Hepatocyte (in vitro differentiated cells): Measurements from ENCODE around the gene MLLT6. TPM values are rescaled to one million over a fixed set of nuclear protein-coding genes. Genes with fewer than 3 reads are reported as not detected.

Experiments used
- DNase-seq: peaks from one replicate; pipeline ENCODE4 v3.0.0-alpha.2; 2016; ENCODE audit warnings: low spot score
- H2AFZ ChIP-seq: fragments of 200-600 bp; sonication (generic); 2 replicates; pipeline ENCODE4 v1.6.0; 2016; ENCODE audit warnings: antibody characterized with exemption, mild to moderate bottlenecking
- H3K27ac ChIP-seq: fragments of 200-600 bp; sonication (generic); 2 replicates; pipeline ENCODE4 v1.5.1; 2016; ENCODE audit warnings: mild to moderate bottlenecking
- H3K27me3 ChIP-seq: fragments of 200-600 bp; sonication (generic); 2 replicates; pipeline ENCODE4 v1.6.1; 2016
- H3K36me3 ChIP-seq: fragments of 200-600 bp; sonication (generic); replicated peaks from 2 replicates; pipeline ENCODE4 v1.5.1; 2016; ENCODE audit warnings: low read depth; ENCODE audit not compliant: insufficient read depth
- H3K4me1 ChIP-seq: fragments of 200-600 bp; sonication (generic); 2 replicates; pipeline ENCODE4 v1.5.1; 2016; ENCODE audit warnings: mild to moderate bottlenecking, moderate library complexity; ENCODE audit not compliant: insufficient read depth
- H3K4me2 ChIP-seq: fragments of 200-600 bp; sonication (generic); 2 replicates; pipeline ENCODE4 v1.6.0; 2016
- H3K4me3 ChIP-seq: fragments of 200-600 bp; sonication (generic); 2 replicates; pipeline ENCODE4 v1.5.1; 2016; ENCODE audit warnings: mild to moderate bottlenecking
- H3K79me2 ChIP-seq: fragments of 200-600 bp; sonication (generic); 2 replicates; pipeline ENCODE4 v1.6.0; 2017; ENCODE audit warnings: mild to moderate bottlenecking
- H3K9me2 ChIP-seq: fragments of 200-600 bp; sonication (generic); replicated peaks from 2 replicates; pipeline ENCODE4 v1.6.0; 2017; ENCODE audit warnings: mild to moderate bottlenecking; ENCODE audit not compliant: insufficient read depth
- H3K9me3 ChIP-seq: fragments of 200-600 bp; sonication (generic); 2 replicates; pipeline ENCODE4 v1.5.1; 2016; ENCODE audit warnings: low read depth, mild to moderate bottlenecking
- H4K20me1 ChIP-seq: fragments of 200-600 bp; sonication (generic); 2 replicates; pipeline ENCODE4 v1.6.0; 2016; ENCODE audit warnings: mild to moderate bottlenecking; ENCODE audit not compliant: insufficient read depth, poor library complexity, severe bottlenecking
- CTCF ChIP-seq: fragments of 200-600 bp; sonication (generic); IDR thresholded peaks from 2 replicates; pipeline ENCODE4 v1.5.1; 2016; ENCODE audit warnings: antibody characterized with exemption, mild to moderate bottlenecking; ENCODE audit not compliant: poor library complexity
- EZH2 ChIP-seq: fragments of 200-600 bp; sonication (generic); IDR thresholded peaks from 2 replicates; pipeline ENCODE4 v1.6.1; 2016; ENCODE audit warnings: antibody characterized with exemption, mild to moderate bottlenecking, borderline replicate concordance
- EZH2phosphoT487 ChIP-seq: fragments of 200-600 bp; sonication (generic); IDR thresholded peaks from one replicate; pipeline ENCODE4 v1.6.1; 2018; ENCODE audit warnings: antibody characterized with exemption, mild to moderate bottlenecking, low read depth, moderate library complexity; ENCODE audit not compliant: unreplicated experiment, severe bottlenecking
- WGBS: methylation state at CpG from one replicate; pipeline ENCODE4 v1.1.6; 2016; ENCODE audit warnings: low lambda C conversion rate; ENCODE audit errors: missing lambda C conversion rate; 5-methylcytosine and 5-hydroxymethylcytosine counted together
- polyA plus RNA-seq: library from polyadenylated mRNA; unstranded; fragments of >200 nt; fragmentation: Nextera tagmentation; extraction: Ambion mirVana; gene quantifications from 2 replicates; pipeline ENCODE4 v1.2.1, GENCODE V29; 2016
- total RNA-seq: library from RNA; depleted of rRNA; stranded (reverse); fragments of >200 nt; gene quantifications from 2 replicates; pipeline ENCODE4 v1.2.3, GENCODE V29; 2014

The MLLT6 gene
- total and polyA plus RNA-seq, 2 experiments from 2014 or later = 10.6 to 27.5 TPM

GRCh38 chr17:38681096-38681495, 24.0 kb upstream of the MLLT6 start:
- no peak overlapping the region for H3K27ac ChIP-seq
- no peak for DNase-seq
- 87% methylated on average over 3 of the region's 3 CpGs for whole genome bisulfite sequencing
- no peaks in the 10 kb centered on the region for H3K4me1 ChIP-seq
- H4K20me1 ChIP-seq = no peaks in the 10 kb centered on the region
- no peak overlapping the region for H3K4me3 ChIP-seq
- peaks cover under 1% of the 10 kb centered on the region for H3K27me3 ChIP-seq
- no peaks in the 10 kb centered on the region for H3K36me3 ChIP-seq
- H3K9me3 ChIP-seq = no peaks in the 10 kb centered on the region
- H3K9me2 ChIP-seq = no peaks in the 10 kb centered on the region
- no peak overlapping the region for H3K4me2 ChIP-seq
- H2AFZ ChIP-seq = no peak overlapping the region
- H3K79me2 ChIP-seq = no peaks in the 10 kb centered on the region
- TF ChIP-seq CTCF (no peak), EZH2phosphoT487 (no peak), EZH2 (no peak)

GRCh38 chr17:38685491-38685890, 19.6 kb upstream of the MLLT6 start:
- no peak for TF ChIP-seq EZH2phosphoT487
- no peak for TF ChIP-seq CTCF
- TF ChIP-seq EZH2 = no peak
- H3K27me3 ChIP-seq = no peaks in the 10 kb centered on the region
- WGBS = 90% methylated on average over 12 of the region's 12 CpGs
- H3K27ac ChIP-seq = no peak overlapping the region
- H3K4me1 ChIP-seq = no peaks in the 10 kb centered on the region
- H3K4me3 ChIP-seq = no peak overlapping the region
- H3K9me2 ChIP-seq = no peaks in the 10 kb centered on the region
- DNase-seq = no peak
- no peaks in the 10 kb centered on the region for H3K9me3 ChIP-seq
- H3K36me3 ChIP-seq = no peaks in the 10 kb centered on the region
- H2AFZ ChIP-seq = no peak overlapping the region
- no peaks in the 10 kb centered on the region for H4K20me1 ChIP-seq
- H3K79me2 ChIP-seq = no peaks in the 10 kb centered on the region
- H3K4me2 ChIP-seq = no peak overlapping the region

- WGBS = 86% methylated on average over 5 of the region's 5 CpGs
- H2AFZ ChIP-seq = no peak overlapping the region
Measured at GRCh38 chr17:38687286-38687685, 17.8 kb upstream of the MLLT6 start.

More at GRCh38 chr17:38687286-38687685, 17.8 kb upstream of the MLLT6 start:
- no peak for TF ChIP-seq CTCF
- no peak for TF ChIP-seq EZH2phosphoT487
- TF ChIP-seq EZH2 = no peak
- no peaks in the 10 kb centered on the region for H3K79me2 ChIP-seq
- H3K4me1 ChIP-seq = no peaks in the 10 kb centered on the region
- no peak overlapping the region for H3K27ac ChIP-seq
- DNase-seq = no peak
- no peak overlapping the region for H3K4me2 ChIP-seq
- H3K36me3 ChIP-seq = no peaks in the 10 kb centered on the region
- H3K4me3 ChIP-seq = no peak overlapping the region
- no peaks in the 10 kb centered on the region for H3K9me3 ChIP-seq
- no peaks in the 10 kb centered on the region for H4K20me1 ChIP-seq
- H3K27me3 ChIP-seq = no peaks in the 10 kb centered on the region
- no peaks in the 10 kb centered on the region for H3K9me2 ChIP-seq
